OCI-M2 (cell line): ENCODE results near the gene TUT4.

Experiments used
- DNase-seq: peaks from one replicate; lab custom pipeline; 2025; ENCODE audit not compliant: unreplicated experiment; lab: John Stamatoyannopoulos, UW

TUT4 gene

GRCh38 chr1:52571783-52572182 lies 18.9 kb upstream of the TUT4 start:
- DNase-seq, result no peak

- no peak for DNase-seq
Measured at GRCh38 chr1:52569449-52570210, 16.7 kb upstream of the TUT4 start.

GRCh38 chr1:52567943-52568342 lies 15.1 kb upstream of the TUT4 start:
- no peak for DNase-seq

- no peak for DNase-seq
Measured at GRCh38 chr1:52562766-52563165, 9.9 kb upstream of the TUT4 start.

GRCh38 chr1:52559875-52560274 lies 7.0 kb upstream of the TUT4 start:
- DNase-seq, result no peak

GRCh38 chr1:52558941-52559340 lies 6.0 kb upstream of the TUT4 start:
- DNase-seq, result no peak

GRCh38 chr1:52556641-52557360 lies 3.9 kb upstream of the TUT4 start:
- no peak for DNase-seq

- DNase-seq, result no peak
Measured at GRCh38 chr1:52554756-52555155, 1.9 kb upstream of the TUT4 start.

- DNase-seq, result no peak
Measured at GRCh38 chr1:52554267-52554640, 1.4 kb upstream of the TUT4 start.

GRCh38 chr1:52553362-52554266 lies 722 bp upstream of the TUT4 start:
- no peak for DNase-seq

GRCh38 chr1:52552236-52552504 lies 722 bp downstream of the TUT4 start:
- no peak for DNase-seq

GRCh38 chr1:52551507-52552235 lies 1.2 kb downstream of the TUT4 start:
- DNase-seq, result no peak

GRCh38 chr1:52550447-52550846 lies 2.4 kb downstream of the TUT4 start:
- no peak for DNase-seq

- no peak for DNase-seq
Measured at GRCh38 chr1:52549267-52549666, 3.6 kb downstream of the TUT4 start.

GRCh38 chr1:52546852-52547251 lies 6.0 kb downstream of the TUT4 start:
- no peak for DNase-seq

GRCh38 chr1:52544665-52545525 lies 8.0 kb downstream of the TUT4 start:
- no peak for DNase-seq

- DNase-seq, result no peak
Measured at GRCh38 chr1:52542085-52542688, 10.7 kb downstream of the TUT4 start.

- no peak for DNase-seq
Measured at GRCh38 chr1:52534928-52535764, 17.7 kb downstream of the TUT4 start.

GRCh38 chr1:52533713-52534112 lies 19.2 kb downstream of the TUT4 start:
- no peak for DNase-seq
